Naive B cell (primary cell): ENCODE data around the gene FCF1. TPM values are rescaled to one million over a fixed set of nuclear protein-coding genes. Genes with fewer than 3 reads are reported as not detected.

Experiments
- ATAC-seq, 2 donors: fragments of 150-1000 bp; cut with Tn5 transposase; 2 replicates each; pipeline ENCODE4 v1.10.0; 2021; ENCODE audit warnings: low read depth in 2 of 2, mild to moderate bottlenecking in 2 of 2, moderate library complexity in 2 of 2
- DNase-seq: peaks from one replicate; pipeline ENCODE4 v3.0.0; 2022
- H3K27ac Mint-ChIP-seq, 6 donors: one replicate each; pipeline ENCODE4 v1.8.0; 2020 to 2022; ENCODE audit warnings: mild to moderate bottlenecking in 6 of 6, mixed read lengths in 6 of 6, moderate library complexity in 5 of 6, inconsistent platforms in 2 of 6
- H3K27me3 Mint-ChIP-seq, 3 donors: one replicate each; pipeline ENCODE4 v1.8.0; 2021 to 2022; ENCODE audit warnings: mixed read lengths in 3 of 3, mild to moderate bottlenecking in 1 of 3
- H3K36me3 Mint-ChIP-seq, 2 donors: one replicate each; pipeline ENCODE4 v1.8.0; 2020 to 2022; ENCODE audit warnings: mixed read lengths in 2 of 2, inconsistent platforms in 1 of 2, mild to moderate bottlenecking in 1 of 2
- H3K4me1 Mint-ChIP-seq, 3 donors: one replicate each; pipeline ENCODE4 v1.8.0; 2020 to 2022; ENCODE audit warnings: mixed read lengths in 3 of 3, inconsistent platforms in 1 of 3, mild to moderate bottlenecking in 1 of 3, moderate library complexity in 1 of 3
- H3K4me3 Mint-ChIP-seq, 8 donors: one replicate each; pipeline ENCODE4 v1.8.0; 2020 to 2022; ENCODE audit warnings: mild to moderate bottlenecking in 8 of 8, mixed read lengths in 8 of 8, moderate library complexity in 8 of 8, inconsistent platforms in 2 of 8
- H3K9me3 Mint-ChIP-seq, 7 donors: one replicate each; pipeline ENCODE4 v1.8.0; 2020 to 2022; ENCODE audit warnings: mixed read lengths in 7 of 7, mild to moderate bottlenecking in 5 of 7, inconsistent platforms in 2 of 7, moderate library complexity in 1 of 7
- polyA plus RNA-seq, 6 donors: library from polyadenylated mRNA; unstranded; fragments of 300-500 nt; fragmentation: Illumina TruSeq; gene quantifications; one replicate each; pipeline ENCODE4 v1.2.3, GENCODE V29; 2021; ENCODE audit warnings: low read depth in 6 of 6

FCF1 gene
- polyA plus RNA-seq, 6 donors from 2014 or later = 28.3 to 42.3 (median 33.8) TPM

DNA sequence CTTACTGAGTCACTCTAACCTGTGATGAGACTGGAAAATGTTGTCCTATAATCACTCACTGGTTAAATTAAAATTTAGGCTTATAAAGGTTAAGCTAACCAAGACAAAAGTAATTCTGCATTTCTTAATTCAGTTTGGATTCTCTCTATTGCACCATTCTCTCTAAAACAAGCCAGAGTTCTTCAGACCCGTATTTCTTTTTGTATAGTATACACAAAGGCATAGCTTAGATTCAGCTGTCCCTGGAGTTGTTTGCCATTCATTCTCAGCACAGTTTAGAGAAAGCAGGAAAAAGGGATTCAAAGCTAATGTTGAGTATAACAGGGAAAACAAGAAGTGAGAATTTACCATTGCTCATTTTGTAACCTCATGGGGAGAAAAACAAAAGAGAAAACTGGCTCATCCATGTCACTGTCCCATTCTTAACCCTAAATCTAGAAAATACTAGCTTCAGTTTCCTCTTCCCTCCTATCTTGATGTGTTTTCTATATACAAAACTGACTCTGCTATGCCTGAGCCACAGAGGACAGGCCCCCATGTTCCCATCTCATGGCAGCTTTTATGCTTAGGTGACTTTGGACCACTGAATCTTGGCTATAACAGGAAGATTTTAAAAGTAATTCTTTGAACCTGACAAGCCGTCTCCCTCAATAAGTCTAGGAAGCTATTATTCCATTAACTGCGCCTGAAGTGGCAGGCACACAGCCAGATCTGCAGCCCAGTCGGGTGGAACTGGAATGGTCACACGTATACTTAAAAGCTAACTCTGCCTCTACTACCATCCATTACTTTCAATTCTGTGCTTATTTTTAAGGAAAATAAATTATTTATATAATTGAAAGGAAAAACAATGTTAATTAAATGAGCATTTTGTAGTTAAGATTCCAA, 7.1 kb upstream of the FCF1 start:
- peak overlapping the region in 2 of 6 donors; percentile 23 to 36 for H3K27ac Mint-ChIP-seq
- peaks cover 0 to 21% (median 6%) of the 10 kb centered on the region in 7 donors for H3K9me3 Mint-ChIP-seq
- ATAC-seq (no peak), DNase-seq (no peak)
- H3K4me3 Mint-ChIP-seq = no peak overlapping the region
- no peaks in the 10 kb centered on the region for H3K27me3 Mint-ChIP-seq
- H3K36me3 Mint-ChIP-seq = peaks cover 12 to 17% of the 10 kb centered on the region in 2 donors
- H3K4me1 Mint-ChIP-seq = peaks cover 19 to 38% (median 25%) of the 10 kb centered on the region in 3 donors

DNA sequence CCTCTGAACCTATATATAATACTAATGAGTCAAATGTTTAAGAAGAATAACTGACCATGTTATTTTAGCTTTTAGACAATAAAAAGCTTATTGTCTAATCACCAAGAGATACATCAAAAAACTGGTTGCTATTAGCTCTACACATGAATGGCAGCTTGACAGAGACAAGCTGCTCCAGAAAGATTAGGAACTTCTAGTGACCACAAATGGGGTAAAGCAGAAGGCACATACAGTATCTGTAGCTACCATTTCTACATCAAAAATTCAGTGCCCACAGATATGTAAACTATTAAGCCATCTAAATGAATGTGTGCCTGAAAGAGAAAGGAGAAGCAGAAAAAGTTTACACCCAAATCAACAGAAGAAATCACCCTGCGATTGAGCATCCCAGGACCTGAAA, 2.5 kb upstream of the FCF1 start:
- peaks cover 25 to 43% (median 39%) of the 10 kb centered on the region in 3 donors for H3K4me1 Mint-ChIP-seq
- H3K27ac Mint-ChIP-seq = peak overlapping the region in 2 of 6 donors; percentile 40 to 52
- no peak for ATAC-seq
- peaks cover 2 to 7% of the 10 kb centered on the region in 2 donors for H3K36me3 Mint-ChIP-seq
- DNase-seq = no peak
- H3K9me3 Mint-ChIP-seq = no peaks in the 10 kb centered on the region
- H3K4me3 Mint-ChIP-seq = peak overlapping the region in 6 of 8 donors; percentile 9 to 94 (median 42)
- H3K27me3 Mint-ChIP-seq = no peaks in the 10 kb centered on the region

DNA sequence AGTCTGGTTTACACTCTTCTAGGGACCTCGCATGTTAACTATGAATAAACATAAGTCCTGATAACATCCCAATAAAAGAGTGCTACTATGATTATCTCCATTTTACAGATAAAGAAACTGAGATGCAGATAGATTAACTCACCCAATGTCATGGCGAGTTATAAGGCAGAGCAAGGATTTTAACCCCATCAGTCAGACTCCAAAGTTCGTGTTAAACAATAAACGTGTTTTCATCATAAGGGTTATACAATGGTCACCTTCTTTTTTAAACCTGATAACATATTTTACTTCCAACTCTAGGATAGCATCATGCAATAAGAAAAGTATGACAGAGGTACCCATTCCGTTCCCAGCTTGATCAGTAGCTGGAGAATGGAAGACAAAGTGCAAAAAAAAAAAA, 1.3 kb upstream of the FCF1 start:
- H3K4me1 Mint-ChIP-seq = peaks cover 25 to 40% (median 36%) of the 10 kb centered on the region in 3 donors
- H3K36me3 Mint-ChIP-seq = peaks cover 7 to 10% of the 10 kb centered on the region in 2 donors
- DNase-seq (no peak), ATAC-seq (no peak)
- no peaks in the 10 kb centered on the region for H3K9me3 Mint-ChIP-seq
- H3K27me3 Mint-ChIP-seq = no peaks in the 10 kb centered on the region
- peak overlapping the region in 7 of 8 donors; percentile 22 to 97 (median 94) for H3K4me3 Mint-ChIP-seq
- peak overlapping the region in 1 of 6 donors; percentile 97 for H3K27ac Mint-ChIP-seq

DNA sequence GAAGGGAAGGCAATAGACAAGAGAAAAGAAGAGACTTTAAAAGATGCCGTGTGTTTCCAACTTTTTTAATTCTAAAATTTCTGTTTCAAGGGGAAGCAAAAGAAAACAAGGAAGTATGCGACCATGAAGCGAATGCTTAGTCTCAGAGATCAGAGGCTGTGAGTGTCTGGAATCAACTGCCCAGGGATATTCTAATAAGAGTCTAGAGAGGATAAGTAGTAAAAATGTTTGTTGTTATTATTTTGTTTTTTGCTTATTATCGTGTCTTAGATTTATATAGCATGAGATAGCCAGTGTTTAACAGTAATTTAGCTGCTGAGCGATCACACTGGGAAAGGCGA, 421 bp downstream of the FCF1 start:
- Mint-ChIP-seq H3K4me3 (peak overlapping the region; percentile 92 to 97 (median 96)), H3K9me3 (no peaks in the 10 kb centered on the region)

DNA sequence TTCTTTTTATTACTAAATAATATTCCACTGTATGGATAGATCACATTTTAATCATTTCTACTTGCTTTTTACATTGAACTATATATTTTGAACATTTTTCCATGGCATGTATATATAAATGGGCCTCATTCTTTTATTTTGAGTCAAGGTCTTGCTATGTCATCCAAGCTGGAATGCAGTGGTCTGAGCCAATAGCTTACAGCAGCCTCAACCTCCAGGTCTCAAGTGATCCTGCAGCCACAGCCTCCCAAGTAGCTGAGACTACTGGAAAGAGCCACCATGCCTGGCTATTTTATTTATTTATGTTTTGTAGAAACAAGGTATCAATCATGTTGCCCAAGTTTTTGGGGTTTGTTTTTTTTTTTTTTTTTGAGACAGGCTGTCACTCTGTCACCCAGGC, 7.6 kb downstream of the FCF1 start:
- ATAC-seq (no peak), DNase-seq (no peak)
- Mint-ChIP-seq H3K4me3 (no peak overlapping the region), H3K36me3 (peaks cover 7 to 18% of the 10 kb centered on the region in 2 donors), H3K9me3 (peaks cover 0 to 3% (median 0%) of the 10 kb centered on the region in 7 donors), H3K27me3 (no peaks in the 10 kb centered on the region), H3K27ac (peak overlapping the region in 1 of 6 donors; percentile 95), H3K4me1 (peaks cover 0 to 5% (median 3%) of the 10 kb centered on the region in 3 donors)

More for the DNA sequence above, 421 bp downstream of the FCF1 start:
- Mint-ChIP-seq H3K27me3 (no peaks in the 10 kb centered on the region), H3K27ac (peak overlapping the region; percentile 91 to 99 (median 98)), H3K4me1 (peaks cover 28 to 36% (median 36%) of the 10 kb centered on the region in 3 donors), H3K36me3 (peaks cover 12 to 13% of the 10 kb centered on the region in 2 donors)
- DNase-seq (no peak), ATAC-seq (peak in 1 of 2 donors; percentile 0)

DNA sequence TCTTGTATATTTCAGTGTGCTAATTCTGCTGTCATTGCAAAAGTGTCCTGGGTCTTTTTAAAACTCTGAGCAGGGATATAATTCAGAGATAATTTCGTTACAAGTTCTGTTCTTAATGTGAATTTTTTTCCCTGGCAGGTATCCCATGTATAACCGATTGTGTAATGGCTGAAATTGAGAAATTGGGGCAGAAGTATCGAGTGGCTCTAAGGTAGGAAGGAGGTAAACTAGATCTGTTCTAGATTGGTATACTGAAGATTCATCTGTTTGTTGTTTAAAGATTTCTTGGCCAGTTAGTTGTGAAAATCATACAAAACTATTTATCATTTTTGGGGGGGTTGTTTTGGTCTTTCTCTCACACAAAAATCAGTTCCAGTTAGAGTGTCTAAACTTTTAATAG, 10.2 kb downstream of the FCF1 start:
- no peak for ATAC-seq
- peaks cover 0 to 3% (median 0%) of the 10 kb centered on the region in 7 donors for H3K9me3 Mint-ChIP-seq
- DNase-seq = no peak
- no peak overlapping the region for H3K4me3 Mint-ChIP-seq
- no peaks in the 10 kb centered on the region for H3K27me3 Mint-ChIP-seq
- peaks cover 0 to 5% (median 2%) of the 10 kb centered on the region in 3 donors for H3K4me1 Mint-ChIP-seq
- H3K36me3 Mint-ChIP-seq = peaks cover 3 to 9% of the 10 kb centered on the region in 2 donors
- H3K27ac Mint-ChIP-seq = peak overlapping the region in 3 of 6 donors; percentile 31 to 72 (median 49)

DNA sequence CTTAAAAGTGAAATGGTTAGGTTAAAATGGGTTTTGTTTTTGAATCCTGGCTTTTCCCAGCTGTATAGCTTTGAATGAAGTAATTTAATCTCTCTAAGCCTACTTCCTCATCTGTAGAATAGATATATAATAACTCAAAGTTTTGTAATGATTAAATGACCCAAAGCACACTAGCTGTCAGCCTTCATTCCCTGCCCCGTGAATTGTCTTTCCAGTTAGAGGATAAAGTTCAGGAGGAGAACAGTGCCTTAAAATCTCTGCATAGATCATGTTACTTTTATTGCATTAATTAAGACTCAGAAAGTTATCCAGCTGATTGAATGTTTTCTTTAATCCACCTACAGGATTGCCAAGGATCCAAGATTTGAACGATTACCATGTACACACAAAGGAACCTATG, 19.4 kb downstream of the FCF1 start:
- DNase-seq = no peak
- Mint-ChIP-seq H3K27ac (no peak overlapping the region), H3K4me3 (no peak overlapping the region), H3K36me3 (peaks cover 8 to 29% of the 10 kb centered on the region in 2 donors), H3K4me1 (no peaks in the 10 kb centered on the region), H3K9me3 (no peaks in the 10 kb centered on the region), H3K27me3 (no peaks in the 10 kb centered on the region)
- no peak for ATAC-seq

DNA sequence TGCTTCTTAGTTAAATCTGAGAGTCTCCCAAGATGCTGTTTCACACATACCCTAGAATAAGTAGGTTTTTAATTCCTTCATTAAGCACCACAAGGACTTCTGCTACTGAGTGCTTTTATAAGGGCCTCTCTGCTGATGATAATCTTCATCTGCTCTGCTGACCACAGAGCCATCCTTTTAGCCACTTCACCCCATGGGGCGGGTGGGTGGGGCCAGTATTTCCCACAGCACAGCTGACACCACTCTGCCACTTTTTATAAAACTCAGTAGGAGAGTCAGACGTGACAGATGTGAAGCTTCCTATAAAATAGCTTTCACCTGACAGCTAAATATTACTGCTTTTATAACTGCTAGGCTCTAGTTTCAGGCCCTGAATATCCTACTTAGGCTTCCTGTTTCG, 20.3 kb downstream of the FCF1 start:
- no peak for ATAC-seq
- H3K4me1 Mint-ChIP-seq = no peaks in the 10 kb centered on the region
- H3K27me3 Mint-ChIP-seq = no peaks in the 10 kb centered on the region
- peaks cover 8 to 30% of the 10 kb centered on the region in 2 donors for H3K36me3 Mint-ChIP-seq
- H3K4me3 Mint-ChIP-seq = no peak overlapping the region
- DNase-seq = no peak
- no peak overlapping the region for H3K27ac Mint-ChIP-seq
- H3K9me3 Mint-ChIP-seq = no peaks in the 10 kb centered on the region

DNA sequence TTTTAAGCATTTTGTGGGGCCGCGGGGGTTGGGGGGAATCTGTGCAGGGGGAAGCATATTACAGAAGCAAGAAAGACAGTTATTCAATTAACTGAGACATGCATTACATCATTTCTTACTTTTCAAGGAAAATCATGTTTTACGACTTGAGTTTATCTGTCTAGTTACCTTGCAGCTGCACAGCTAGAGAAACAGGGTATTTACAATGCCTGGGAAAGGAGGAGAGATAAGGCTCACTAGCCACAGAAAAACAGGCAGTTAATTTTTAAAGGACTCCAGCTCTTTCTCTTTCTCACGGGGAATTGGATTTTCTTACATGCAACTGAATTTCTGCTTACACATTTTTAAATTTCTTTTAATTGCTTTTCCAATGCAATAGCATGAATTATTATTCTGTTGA, 22.2 kb downstream of the FCF1 start:
- Mint-ChIP-seq H3K27me3 (no peaks in the 10 kb centered on the region), H3K9me3 (no peaks in the 10 kb centered on the region), H3K27ac (no peak overlapping the region), H3K36me3 (peaks cover 8 to 34% of the 10 kb centered on the region in 2 donors), H3K4me3 (no peak overlapping the region), H3K4me1 (no peaks in the 10 kb centered on the region)
- ATAC-seq (no peak), DNase-seq (no peak)

- H3K9me3 Mint-ChIP-seq = no peaks in the 10 kb centered on the region
- H3K27me3 Mint-ChIP-seq = no peaks in the 10 kb centered on the region
- H3K4me3 Mint-ChIP-seq = no peak overlapping the region
- H3K4me1 Mint-ChIP-seq = no peaks in the 10 kb centered on the region
- ATAC-seq (no peak), DNase-seq (no peak)
- peaks cover 0 to 29% of the 10 kb centered on the region in 2 donors for H3K36me3 Mint-ChIP-seq
- no peak overlapping the region for H3K27ac Mint-ChIP-seq
These were observed 24.9 kb downstream of the FCF1 start for GRCh38 chr14:74737753-74738325.

- Mint-ChIP-seq H3K27ac (no peak overlapping the region), H3K36me3 (peaks cover 0 to 20% of the 10 kb centered on the region in 2 donors), H3K4me1 (no peaks in the 10 kb centered on the region), H3K4me3 (no peak overlapping the region), H3K27me3 (no peaks in the 10 kb centered on the region), H3K9me3 (no peaks in the 10 kb centered on the region)
- no peak for ATAC-seq
- no peak for DNase-seq
These were observed 26.5 kb downstream of the FCF1 start for GRCh38 chr14:74739293-74740030.

- Mint-ChIP-seq H3K27me3 (no peaks in the 10 kb centered on the region), H3K9me3 (peaks cover 2 to 7% (median 6%) of the 10 kb centered on the region in 7 donors), H3K4me1 (no peaks in the 10 kb centered on the region), H3K36me3 (peaks cover 0 to 9% of the 10 kb centered on the region in 2 donors), H3K27ac (no peak overlapping the region), H3K4me3 (no peak overlapping the region)
- no peak for DNase-seq
- ATAC-seq = no peak
These were observed 34.3 kb downstream of the FCF1 start for GRCh38 chr14:74747237-74747636.

DNA sequence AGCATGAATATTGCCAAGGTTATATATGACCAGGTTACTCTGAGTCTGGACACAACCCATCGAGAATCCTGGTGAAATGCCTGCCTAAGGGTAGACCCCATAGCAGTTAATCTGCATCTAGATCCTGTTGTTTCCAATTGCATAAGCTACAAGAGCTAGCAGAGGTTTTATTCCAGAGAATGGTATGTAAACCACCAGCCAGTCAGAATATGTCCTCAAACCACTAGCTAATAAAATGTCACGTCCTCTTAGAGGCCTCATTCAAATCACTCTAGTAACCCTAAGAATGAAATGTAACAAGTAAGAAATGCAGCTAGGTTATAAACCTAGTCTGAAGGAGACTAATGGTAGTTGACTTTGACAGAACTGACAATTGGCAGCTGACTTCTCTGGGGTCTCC, 41.2 kb downstream of the FCF1 start:
- Mint-ChIP-seq H3K36me3 (peaks cover 0 to 17% of the 10 kb centered on the region in 2 donors), H3K27ac (no peak overlapping the region), H3K4me1 (no peaks in the 10 kb centered on the region), H3K27me3 (no peaks in the 10 kb centered on the region), H3K9me3 (peaks cover 5 to 21% (median 15%) of the 10 kb centered on the region in 7 donors), H3K4me3 (no peak overlapping the region)
- DNase-seq = no peak
- ATAC-seq = no peak
